ENCODE measurements around the gene HNRNPAB. TPM values are rescaled to one million over a fixed set of nuclear protein-coding genes. Genes with fewer than 3 reads are reported as not detected.

HNRNPAB gene
- total and polyA plus RNA-seq, 8 donors, result 24.5 to 61.6 (median 46.2) TPM

DNA sequence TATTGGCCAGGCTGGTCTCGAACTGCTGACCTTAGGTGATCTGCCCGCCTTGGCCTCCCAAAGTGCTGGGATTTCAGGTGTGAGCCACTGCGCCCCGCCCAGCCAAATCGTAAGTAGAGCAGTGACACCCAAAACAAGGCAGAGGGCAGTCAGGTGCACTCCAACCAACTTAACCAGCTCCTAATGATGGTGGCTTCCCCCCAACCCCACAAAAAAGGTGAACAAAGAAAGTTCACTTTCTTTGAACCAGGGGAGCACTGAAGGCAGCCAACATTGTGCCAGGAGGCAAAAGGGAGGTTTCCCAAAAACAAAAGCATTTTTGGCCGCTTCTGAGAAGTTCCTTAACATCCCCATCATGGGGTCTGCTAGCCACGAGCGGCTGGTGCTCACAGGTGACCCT lies 26.8 kb upstream of the HNRNPAB start:
- ATAC-seq (no peak), DNase-seq (no peak), FAIRE-seq (no peak)
- WGBS, 2 donors, result 82 to 83% methylated on average over 8 of the region's 8 CpGs
- Histone ChIP-seq H3K4me1 (no peaks in the 10 kb centered on the region), H3K27ac (no peak overlapping the region), H3K27me3 (no peaks in the 10 kb centered on the region), H3K36me3 (no peaks in the 10 kb centered on the region), H3K4me3 (no peak overlapping the region), H3K9me3 (no peaks in the 10 kb centered on the region)
- no peak for TF ChIP-seq CTCF (IDR thresholded peaks at IDR 0.05)
- intact Hi-C loops (cut with DNase I), result no loop called here

DNA sequence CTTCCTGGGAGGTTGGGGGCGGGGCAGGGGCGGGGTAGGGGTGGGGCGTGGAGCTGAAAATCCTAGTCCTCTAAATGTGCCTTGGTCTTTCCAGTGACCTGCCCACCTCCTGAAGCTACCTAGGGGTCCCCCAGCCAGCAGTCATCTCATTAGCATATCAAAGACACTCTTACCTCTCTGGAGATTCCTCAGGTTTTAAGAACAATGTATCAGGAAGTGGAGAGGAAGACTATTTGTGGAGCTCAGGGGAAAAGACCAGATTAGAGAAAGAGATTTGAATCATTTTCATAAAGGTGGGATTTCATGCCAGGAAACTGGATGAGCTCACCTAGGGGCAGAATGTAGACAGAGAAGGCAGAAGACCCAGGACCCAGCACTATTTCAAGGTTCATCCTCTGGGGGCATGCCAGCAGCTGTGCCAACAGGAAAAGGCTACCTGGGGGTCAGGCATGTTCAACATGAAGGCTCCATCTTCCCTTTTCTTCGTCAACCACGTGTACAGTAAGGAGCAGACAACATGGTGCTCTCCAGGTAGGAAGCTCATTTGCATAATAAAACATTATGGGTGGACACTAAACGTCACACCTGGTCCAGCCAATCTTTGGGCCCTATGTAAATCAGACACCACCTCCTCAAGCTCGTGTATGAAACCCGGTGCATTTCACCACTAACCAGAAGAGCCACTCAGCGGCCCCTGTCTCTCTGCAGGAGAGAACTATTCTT lies 24.0 kb upstream of the HNRNPAB start:
- H3K4me3 ChIP-seq, result no peak overlapping the region
- H3K36me3 ChIP-seq, result no peaks in the 10 kb centered on the region
- H3K4me1 ChIP-seq, result no peaks in the 10 kb centered on the region
- FAIRE-seq (no peak), DNase-seq (no peak), ATAC-seq (no peak)
- intact Hi-C loops (cut with DNase I), result no loop called here
- no peak overlapping the region for H3K27ac ChIP-seq
- TF ChIP-seq CTCF (IDR thresholded peaks at IDR 0.05), result no peak
- H3K9me3 ChIP-seq, result no peaks in the 10 kb centered on the region
- no peaks in the 10 kb centered on the region for H3K27me3 ChIP-seq
- 23 to 24% methylated on average over 9 of the region's 9 CpGs for WGBS, 2 donors

- DNase-seq (no peak), FAIRE-seq (no peak), ATAC-seq (no peak)
- no peaks in the 10 kb centered on the region for H3K27me3 ChIP-seq
- no peaks in the 10 kb centered on the region for H3K36me3 ChIP-seq
- WGBS, 2 donors, result 46 to 49% methylated on average over 4 of the region's 4 CpGs
- no peaks in the 10 kb centered on the region for H3K4me1 ChIP-seq
- no peak for TF ChIP-seq CTCF (IDR thresholded peaks at IDR 0.05)
- H3K4me3 ChIP-seq, result no peak overlapping the region
- no peak overlapping the region for H3K27ac ChIP-seq
- H3K9me3 ChIP-seq, result no peaks in the 10 kb centered on the region
- intact Hi-C loops (cut with DNase I), result no loop called here
These were observed 22.0 kb upstream of the HNRNPAB start for GRCh38 chr5:178182158-178182876.

GRCh38 chr5:178186427-178186826 lies 17.9 kb upstream of the HNRNPAB start:
- intact Hi-C loops (cut with DNase I), result no loop called here
- DNase-seq, result no peak
- Histone ChIP-seq H3K4me3 (no peak overlapping the region), H3K36me3 (no peaks in the 10 kb centered on the region), H3K27me3 (no peaks in the 10 kb centered on the region), H3K9me3 (no peaks in the 10 kb centered on the region), H3K27ac (no peak overlapping the region), H3K4me1 (no peaks in the 10 kb centered on the region)
- 65 to 76% methylated on average over 6 of the region's 6 CpGs for WGBS, 2 donors
- no peak for FAIRE-seq
- no peak for TF ChIP-seq CTCF (IDR thresholded peaks at IDR 0.05)
- no peak for ATAC-seq

DNA sequence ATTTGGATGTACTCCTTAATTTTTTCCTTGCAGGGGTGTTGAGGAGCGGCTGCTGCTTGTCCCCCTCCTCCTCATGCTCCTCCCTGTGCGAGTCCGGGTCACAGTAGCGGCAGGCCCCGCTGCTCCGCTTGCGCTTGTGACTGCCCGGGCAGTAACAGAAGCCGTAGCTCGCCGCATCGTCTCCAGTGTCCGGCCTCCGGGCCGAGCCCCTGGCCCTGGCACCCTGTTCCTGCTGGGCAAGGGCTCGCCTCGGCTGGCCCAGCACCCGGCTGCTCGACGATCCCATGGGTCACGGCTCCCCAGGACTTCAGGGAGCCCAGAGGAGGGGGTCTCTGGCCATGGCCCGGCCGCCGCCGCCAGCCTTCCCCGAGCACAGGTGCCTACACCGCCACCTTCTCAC lies 17.3 kb upstream of the HNRNPAB start, which contains the start of gene GMCL2:
Gene GMCL2 (minus strand): TSS at position 358 of the 400 bp plus-strand sequence. CDS start 72 bp downstream, at position 286.
- H3K4me3 ChIP-seq, result no peak within 1 kb of the TSS
- no peaks in the 10 kb centered on the region for H3K9me3 ChIP-seq
- no peak for DNase-seq
- no peak for FAIRE-seq
- H3K4me1 ChIP-seq, result no peaks in the 10 kb centered on the region
- H3K27ac ChIP-seq, result no peak within 1 kb of the TSS
- no peaks in the 10 kb centered on the region for H3K27me3 ChIP-seq
- 70 to 80% methylated on average over 25 to 27 of the region's 27 CpGs for WGBS, 2 donors
- H3K36me3 ChIP-seq, result no peaks in the 10 kb centered on the region
- intact Hi-C loops (cut with DNase I), result no loop called here
- no peak for TF ChIP-seq CTCF (IDR thresholded peaks at IDR 0.05)
- no peak for ATAC-seq
